IMR-90 (cell line): ENCODE measurements around the gene PYCR2.

Source experiments
- BHLHE40 ChIP-seq: fragments of 150-350 bp; IDR thresholded peaks from 2 replicates; pipeline ENCODE4 v1.6.1; 2016; ENCODE audit warnings: mild to moderate bottlenecking, low read depth, low read length
- CEBPB ChIP-seq: IDR thresholded peaks from 2 replicates; pipeline ENCODE4 v1.6.1; 2012; ENCODE audit warnings: low read depth, low read length, improper control_type of control experiment
- CHD1 ChIP-seq: IDR thresholded peaks from 2 replicates; pipeline ENCODE4 v1.6.1; 2012; ENCODE audit warnings: low read depth, low read length, improper control_type of control experiment
- FOS ChIP-seq: fragments of 150-350 bp; IDR thresholded peaks from 2 replicates; pipeline ENCODE4 v1.6.1; 2016; ENCODE audit warnings: low read depth, low read length
- MAZ ChIP-seq: IDR thresholded peaks from 2 replicates; pipeline ENCODE4 v1.6.1; 2012; ENCODE audit warnings: low read depth, mild to moderate bottlenecking, low read length, improper control_type of control experiment, moderate library complexity, borderline replicate concordance
- MXI1 ChIP-seq: IDR thresholded peaks from 2 replicates; pipeline ENCODE4 v1.6.1; 2012; ENCODE audit warnings: low read depth, mild to moderate bottlenecking, low read length, moderate library complexity, borderline replicate concordance
- POLR2A ChIP-seq: IDR thresholded peaks from 2 replicates; pipeline ENCODE4 v1.6.1; 2012; ENCODE audit warnings: mild to moderate bottlenecking, low read depth, low read length
- RAD21 ChIP-seq: IDR thresholded peaks from 2 replicates; pipeline ENCODE4 v1.6.1; 2012; ENCODE audit warnings: low read length, improper control_type of control experiment
- RFX5 ChIP-seq: IDR thresholded peaks from 2 replicates; pipeline ENCODE4 v1.8.0; 2012; ENCODE audit warnings: low read depth, mild to moderate bottlenecking, low read length, moderate library complexity
- SMC3 ChIP-seq: fragments of 150-350 bp; IDR thresholded peaks from 2 replicates; pipeline ENCODE4 v1.6.1; 2016; ENCODE audit warnings: low read depth, mild to moderate bottlenecking, antibody characterized with exemption, low read length, moderate library complexity
- USF2 ChIP-seq: fragments of 150-350 bp; IDR thresholded peaks from 2 replicates; pipeline ENCODE4 v1.6.1; 2017; ENCODE audit warnings: mild to moderate bottlenecking, antibody characterized with exemption, low read length, low read depth
- TF ChIP-seq, protein P1 (sequence below): conservative IDR thresholded peaks from 2 replicates; pipeline ENCODE4 v1.5.1; 2012; ENCODE audit warnings: mild to moderate bottlenecking, low read depth, low read length, improper control_type of control experiment
- TF ChIP-seq, protein P2 (sequence below): fragments of 150-350 bp; IDR thresholded peaks from 2 replicates; pipeline ENCODE4 v1.6.1; 2016; ENCODE audit warnings: low read depth, mild to moderate bottlenecking, low read length, moderate library complexity, borderline replicate concordance

DNA sequence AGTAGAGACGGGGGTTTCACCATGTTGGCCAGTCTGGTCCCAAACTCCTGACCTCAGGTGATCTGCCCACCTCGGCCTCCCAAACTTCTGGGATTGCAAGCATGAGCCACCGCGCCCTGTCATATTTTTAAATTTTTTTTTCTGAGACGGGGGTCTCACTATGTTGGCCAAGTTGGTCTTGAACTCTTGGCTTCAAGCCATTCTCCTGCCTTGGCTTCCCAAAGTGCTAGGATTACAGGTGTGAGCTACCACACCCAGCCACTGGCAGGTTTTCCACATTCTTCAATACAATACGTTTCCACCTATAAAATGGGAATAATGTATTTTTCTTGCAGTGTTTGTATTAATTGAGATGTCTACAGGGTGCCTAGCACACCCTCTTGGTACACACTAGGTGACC, 31.7 kb downstream of the PYCR2 start:
- TF ChIP-seq, protein P1, sequence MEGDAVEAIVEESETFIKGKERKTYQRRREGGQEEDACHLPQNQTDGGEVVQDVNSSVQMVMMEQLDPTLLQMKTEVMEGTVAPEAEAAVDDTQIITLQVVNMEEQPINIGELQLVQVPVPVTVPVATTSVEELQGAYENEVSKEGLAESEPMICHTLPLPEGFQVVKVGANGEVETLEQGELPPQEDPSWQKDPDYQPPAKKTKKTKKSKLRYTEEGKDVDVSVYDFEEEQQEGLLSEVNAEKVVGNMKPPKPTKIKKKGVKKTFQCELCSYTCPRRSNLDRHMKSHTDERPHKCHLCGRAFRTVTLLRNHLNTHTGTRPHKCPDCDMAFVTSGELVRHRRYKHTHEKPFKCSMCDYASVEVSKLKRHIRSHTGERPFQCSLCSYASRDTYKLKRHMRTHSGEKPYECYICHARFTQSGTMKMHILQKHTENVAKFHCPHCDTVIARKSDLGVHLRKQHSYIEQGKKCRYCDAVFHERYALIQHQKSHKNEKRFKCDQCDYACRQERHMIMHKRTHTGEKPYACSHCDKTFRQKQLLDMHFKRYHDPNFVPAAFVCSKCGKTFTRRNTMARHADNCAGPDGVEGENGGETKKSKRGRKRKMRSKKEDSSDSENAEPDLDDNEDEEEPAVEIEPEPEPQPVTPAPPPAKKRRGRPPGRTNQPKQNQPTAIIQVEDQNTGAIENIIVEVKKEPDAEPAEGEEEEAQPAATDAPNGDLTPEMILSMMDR: no peak
- TF ChIP-seq USF2 (no peak), CHD1 (no peak), POLR2A (no peak), BHLHE40 (no peak), SMC3 (no peak), MXI1 (no peak), RAD21 (no peak), FOS (no peak), CEBPB (no peak), MAZ (no peak), RFX5 (no peak)
- TF ChIP-seq, protein P2, sequence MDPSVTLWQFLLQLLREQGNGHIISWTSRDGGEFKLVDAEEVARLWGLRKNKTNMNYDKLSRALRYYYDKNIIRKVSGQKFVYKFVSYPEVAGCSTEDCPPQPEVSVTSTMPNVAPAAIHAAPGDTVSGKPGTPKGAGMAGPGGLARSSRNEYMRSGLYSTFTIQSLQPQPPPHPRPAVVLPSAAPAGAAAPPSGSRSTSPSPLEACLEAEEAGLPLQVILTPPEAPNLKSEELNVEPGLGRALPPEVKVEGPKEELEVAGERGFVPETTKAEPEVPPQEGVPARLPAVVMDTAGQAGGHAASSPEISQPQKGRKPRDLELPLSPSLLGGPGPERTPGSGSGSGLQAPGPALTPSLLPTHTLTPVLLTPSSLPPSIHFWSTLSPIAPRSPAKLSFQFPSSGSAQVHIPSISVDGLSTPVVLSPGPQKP: no peak
